Endothelial cell of umbilical vein (primary cell): Measurements from ENCODE around the gene ZNF248. TPM values are rescaled to one million over a fixed set of nuclear protein-coding genes. Genes with fewer than 3 reads are reported as not detected.

ENCODE experiments used
- BruUV-seq: library from RNA; stranded (reverse); fragments of 400-500 nt; replicated peaks from 2 replicates; lab custom pipeline; 2021; lab: Mats Ljungman, UMichigan
- CTCF ChIA-PET: fragments of 300-600, 350-600 bp; sonication (Branson Sonifier 250); formaldehyde crosslinking; loops from one replicate; lab custom pipeline; 2021; ENCODE audit warnings: antibody characterized with exemption, inconsistent platforms; lab: Charles Lee
- POLR2A ChIA-PET: fragments of 300-600, 350-600 bp; sonication (Branson Sonifier 250); formaldehyde crosslinking; loops from one replicate; lab custom pipeline; 2021; ENCODE audit warnings: antibody characterized with exemption, inconsistent platforms; lab: Charles Lee
- DNase-seq: peaks from one replicate; pipeline ENCODE4 v3.0.0-alpha.2; 2011; ENCODE audit warnings: low read depth, low spot score
- FAIRE-seq: peaks from 2 replicates; lab custom pipeline; 2011; peaks lifted over from hg19 to GRCh38; lab: Jason Lieb, UNC
- H2AFZ ChIP-seq: 2 replicates; pipeline ENCODE4 v1.6.0; 2012; ENCODE audit warnings: low read depth, low read length, control low read depth, inconsistent platforms
- H3K27ac ChIP-seq: 2 replicates; pipeline ENCODE4 v1.5.1; 2011; ENCODE audit warnings: low read depth, mild to moderate bottlenecking, control low read depth, low read length, moderate library complexity; ENCODE audit not compliant: insufficient read depth
- H3K27me3 ChIP-seq, 2 experiments: 2 replicates each; pipeline versions ENCODE4 v1.6.0 to v1.6.1; 2011; ENCODE audit warnings: low read length in 2 of 2, mixed read lengths in 1 of 2; ENCODE audit not compliant: control insufficient read depth in 2 of 2, insufficient read depth in 2 of 2
- H3K36me3 ChIP-seq, 2 experiments: 2 replicates in 1 of 2; 3 replicates in 1 of 2; pipeline ENCODE4 v1.5.1; 2011; ENCODE audit warnings: low read length in 2 of 2, mild to moderate bottlenecking in 1 of 2, moderate library complexity in 1 of 2; ENCODE audit not compliant: control insufficient read depth in 2 of 2, insufficient read depth in 2 of 2; ENCODE audit errors: extremely low read depth in 1 of 2
- H3K4me1 ChIP-seq: 3 replicates; pipeline ENCODE4 v1.5.1; 2011; ENCODE audit warnings: mild to moderate bottlenecking, low read length; ENCODE audit not compliant: control insufficient read depth, insufficient read depth; ENCODE audit errors: extremely low read depth
- H3K4me2 ChIP-seq: 2 replicates; pipeline ENCODE4 v1.6.1; 2011; ENCODE audit warnings: low read length, control low read depth, mixed read lengths; ENCODE audit not compliant: insufficient read depth
- H3K4me3 ChIP-seq, 3 experiments: fragments of 200-600 bp in 1 of 3; sonication (generic), shearing (Covaris generic) in 1 of 3; replicated peaks in 1 of 3; 2 replicates each; pipeline ENCODE4 v1.5.1; 2011 to 2016; ENCODE audit warnings: control low read depth in 3 of 3, low read length in 3 of 3, mild to moderate bottlenecking in 2 of 3, inconsistent platforms in 1 of 3, low read depth in 1 of 3, moderate library complexity in 1 of 3; ENCODE audit not compliant: insufficient read depth in 1 of 3
- H3K79me2 ChIP-seq: 2 replicates; pipeline ENCODE4 v1.6.0; 2012; ENCODE audit warnings: low read length, inconsistent platforms; ENCODE audit not compliant: control insufficient read depth, insufficient read depth
- H3K9ac ChIP-seq: replicated peaks from 2 replicates; pipeline ENCODE3; 2011; ENCODE audit warnings: low read length, control low read depth; ENCODE audit not compliant: insufficient read depth; ENCODE audit errors: extremely low read depth
- H3K9me1 ChIP-seq: replicated peaks from 3 replicates; pipeline ENCODE4 v1.6.0; 2011; ENCODE audit warnings: mild to moderate bottlenecking, low read length; ENCODE audit not compliant: control insufficient read depth, insufficient read depth; ENCODE audit errors: extremely low read depth
- H3K9me3 ChIP-seq: replicated peaks from 2 replicates; pipeline ENCODE4 v1.5.1; 2012; ENCODE audit warnings: low read length, inconsistent platforms; ENCODE audit not compliant: control insufficient read depth, insufficient read depth
- H4K20me1 ChIP-seq: replicated peaks from 2 replicates; pipeline ENCODE3; 2011; ENCODE audit warnings: mild to moderate bottlenecking, low read length; ENCODE audit not compliant: control insufficient read depth, insufficient read depth; ENCODE audit errors: extremely low read depth
- EZH2 ChIP-seq: IDR thresholded peaks from 2 replicates; pipeline ENCODE4 v1.6.1; 2012; ENCODE audit warnings: borderline replicate concordance, low read depth, mild to moderate bottlenecking, moderate library complexity, low read length, inconsistent platforms; ENCODE audit not compliant: severe bottlenecking
- FOS ChIP-seq: IDR thresholded peaks from 2 replicates; pipeline ENCODE4 v1.6.1; 2011; ENCODE audit warnings: mild to moderate bottlenecking, low read length, moderate library complexity, borderline replicate concordance; ENCODE audit not compliant: insufficient read depth
- GATA2 ChIP-seq: IDR thresholded peaks from 2 replicates; pipeline ENCODE4 v1.7.0; 2011; ENCODE audit warnings: low read depth, mild to moderate bottlenecking, moderate library complexity, mixed read lengths, low read length; ENCODE audit not compliant: insufficient read length, insufficient read depth
- JUN ChIP-seq: IDR thresholded peaks from 2 replicates; pipeline ENCODE4 v1.6.1; 2011; ENCODE audit warnings: borderline replicate concordance, low read depth; ENCODE audit not compliant: insufficient read length, insufficient read depth
- MAX ChIP-seq: IDR thresholded peaks from 2 replicates; pipeline ENCODE4 v1.6.1; 2011; ENCODE audit not compliant: insufficient read depth, insufficient read length
- MYC ChIP-seq: IDR thresholded peaks from one replicate; pipeline ENCODE4 v1.6.1; 2011; ENCODE audit warnings: mild to moderate bottlenecking, low read depth, low read length
- POLR2A ChIP-seq: IDR thresholded peaks from 2 replicates; pipeline ENCODE4 v1.6.1; 2012; ENCODE audit warnings: low read depth, mild to moderate bottlenecking, control low read depth, low read length
- POLR2AphosphoS5 ChIP-seq: IDR thresholded peaks from 2 replicates; pipeline ENCODE4 v1.6.1; 2012; ENCODE audit warnings: low read depth, mild to moderate bottlenecking, control low read depth, low read length, moderate library complexity; ENCODE audit not compliant: insufficient read depth
- dilution Hi-C: fragments of 300-500 bp; cut with MboI; formaldehyde crosslinking; loops from one replicate; pipeline ENCODE4 v1.15.0; 2019; ENCODE audit warnings: low sequenced_read_pairs; ENCODE audit not compliant: extremely low pct_ligation_motif_present
- intact Hi-C: fragments of 100-400 bp; cut with micrococcal nuclease; formaldehyde crosslinking; loops from one replicate; pipeline ENCODE4 v1.10.0; 2022
- polyA plus RNA-seq, 4 experiments: library from polyadenylated mRNA; depleted of rRNA in 3 of 4; stranded (reverse) in 3 of 4; unstranded in 1 of 4; fragments of >200 nt; gene quantifications; 2 replicates each; pipeline versions ENCODE4 v1.2.1 to v1.2.3, GENCODE V29; 2011 to 2012; ENCODE audit warnings: missing spikeins in 1 of 4
- total RNA-seq: library from RNA; stranded (reverse); gene quantifications from 2 replicates; pipeline ENCODE4 v1.2.3, GENCODE V29; 2021
- TF ChIP-seq, protein P1 (sequence below), 2 donors: IDR thresholded peaks; 1 replicate in 1 of 2; 2 replicates in 1 of 2; pipeline ENCODE4 v1.5.1; 2011; ENCODE audit warnings: low read length in 2 of 2, mild to moderate bottlenecking in 2 of 2, moderate library complexity in 2 of 2, control low read depth in 1 of 2, inconsistent platforms in 1 of 2, low read depth in 1 of 2; ENCODE audit not compliant: insufficient read depth in 1 of 2; ENCODE audit errors: extremely low read depth in 1 of 2

The ZNF248 gene
- total and polyA plus RNA-seq, 2 donors (not counting 3 experiments of a cell fraction or from before 2014, with no cell fraction given) = 4.3 to 6.5 TPM

GRCh38 chr10:37895674-37896073, 38.3 kb upstream of the ZNF248 start:
- Histone ChIP-seq H3K4me2 (no peak overlapping the region), H3K36me3 (no peaks in the 10 kb centered on the region), H3K9ac (no peak overlapping the region), H2AFZ (no peak overlapping the region), H3K9me3 (peaks cover 7% of the 10 kb centered on the region), H3K4me1 (no peaks in the 10 kb centered on the region), H3K4me3 (no peak overlapping the region), H4K20me1 (no peaks in the 10 kb centered on the region), H3K9me1 (no peaks in the 10 kb centered on the region), H3K79me2 (no peaks in the 10 kb centered on the region), H3K27me3 (no peaks in the 10 kb centered on the region), H3K27ac (no peak overlapping the region)
- dilution Hi-C loops (no loop called here), intact Hi-C loops (no loop called here)
- TF ChIP-seq MYC (no peak), JUN (no peak), GATA2 (no peak), MAX (no peak)
- TF ChIP-seq, protein P1, sequence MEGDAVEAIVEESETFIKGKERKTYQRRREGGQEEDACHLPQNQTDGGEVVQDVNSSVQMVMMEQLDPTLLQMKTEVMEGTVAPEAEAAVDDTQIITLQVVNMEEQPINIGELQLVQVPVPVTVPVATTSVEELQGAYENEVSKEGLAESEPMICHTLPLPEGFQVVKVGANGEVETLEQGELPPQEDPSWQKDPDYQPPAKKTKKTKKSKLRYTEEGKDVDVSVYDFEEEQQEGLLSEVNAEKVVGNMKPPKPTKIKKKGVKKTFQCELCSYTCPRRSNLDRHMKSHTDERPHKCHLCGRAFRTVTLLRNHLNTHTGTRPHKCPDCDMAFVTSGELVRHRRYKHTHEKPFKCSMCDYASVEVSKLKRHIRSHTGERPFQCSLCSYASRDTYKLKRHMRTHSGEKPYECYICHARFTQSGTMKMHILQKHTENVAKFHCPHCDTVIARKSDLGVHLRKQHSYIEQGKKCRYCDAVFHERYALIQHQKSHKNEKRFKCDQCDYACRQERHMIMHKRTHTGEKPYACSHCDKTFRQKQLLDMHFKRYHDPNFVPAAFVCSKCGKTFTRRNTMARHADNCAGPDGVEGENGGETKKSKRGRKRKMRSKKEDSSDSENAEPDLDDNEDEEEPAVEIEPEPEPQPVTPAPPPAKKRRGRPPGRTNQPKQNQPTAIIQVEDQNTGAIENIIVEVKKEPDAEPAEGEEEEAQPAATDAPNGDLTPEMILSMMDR (IDR thresholded peaks at IDR 0.05; ENCODE audit: extremely low read depth in 1 of 2, insufficient read depth in 1 of 2, low read depth in 1 of 2, low read length in 2 of 2) = no peak
- ChIA-PET POLR2A (no interaction called here), CTCF (no interaction called here)
- no peak for DNase-seq
- FAIRE-seq = no peak
- no TSS peak for BruUV-seq

- Histone ChIP-seq H3K4me1 (no peaks in the 10 kb centered on the region), H3K9ac (no peak overlapping the region), H2AFZ (no peak overlapping the region), H3K4me2 (no peak overlapping the region), H3K9me1 (no peaks in the 10 kb centered on the region), H3K27me3 (no peaks in the 10 kb centered on the region), H3K9me3 (no peaks in the 10 kb centered on the region), H3K27ac (no peak overlapping the region), H3K36me3 (no peaks in the 10 kb centered on the region), H3K79me2 (no peaks in the 10 kb centered on the region), H4K20me1 (no peaks in the 10 kb centered on the region), H3K4me3 (no peak overlapping the region)
- no peak for FAIRE-seq
- intact Hi-C loops = no loop called here
- dilution Hi-C loops = no loop called here
- no TSS peak for BruUV-seq
- POLR2A ChIA-PET = no interaction called here
- CTCF ChIA-PET = no interaction called here
- no peak for DNase-seq
- no peak for TF ChIP-seq JUN
- no peak for TF ChIP-seq POLR2A
- TF ChIP-seq GATA2 = no peak
- no peak for TF ChIP-seq MYC
- TF ChIP-seq POLR2AphosphoS5 = no peak
- TF ChIP-seq, protein P1 (IDR thresholded peaks at IDR 0.05; ENCODE audit: extremely low read depth in 1 of 2, insufficient read depth in 1 of 2, low read depth in 1 of 2, low read length in 2 of 2) = no peak
- TF ChIP-seq FOS = no peak
- no peak for TF ChIP-seq EZH2
- no peak for TF ChIP-seq MAX
Measured at GRCh38 chr10:37885850-37886249, 28.4 kb upstream of the ZNF248 start.
